ENCODE results near the gene RPLP1. TPM values are rescaled to one million over a fixed set of nuclear protein-coding genes. Genes with fewer than 3 reads are reported as not detected.
A peak's percentile ranks its signal among the peaks of the same experiment; 100 is the strongest.

The RPLP1 gene
- total RNA-seq, 1 donor from 2014 or later = 1,115 TPM

GRCh38 chr15:69457304-69458280, 5.0 kb downstream of the RPLP1 start:
- Mint-ChIP-seq H3K9me3 (ENCODE audit: low read depth) (no peaks in the 10 kb centered on the region), H3K36me3 (ENCODE audit: insufficient read depth) (peaks cover 23% of the 10 kb centered on the region), H3K4me1 (ENCODE audit: low read depth) (peaks cover 21% of the 10 kb centered on the region), H3K4me3 (ENCODE audit: low read depth) (no peak overlapping the region), H3K27me3 (peaks cover 4% of the 10 kb centered on the region), H3K27ac (no peak overlapping the region)
- no peak for DNase-seq (ENCODE audit: low spot score, unreplicated experiment)
- TF ChIP-seq, protein P1, sequence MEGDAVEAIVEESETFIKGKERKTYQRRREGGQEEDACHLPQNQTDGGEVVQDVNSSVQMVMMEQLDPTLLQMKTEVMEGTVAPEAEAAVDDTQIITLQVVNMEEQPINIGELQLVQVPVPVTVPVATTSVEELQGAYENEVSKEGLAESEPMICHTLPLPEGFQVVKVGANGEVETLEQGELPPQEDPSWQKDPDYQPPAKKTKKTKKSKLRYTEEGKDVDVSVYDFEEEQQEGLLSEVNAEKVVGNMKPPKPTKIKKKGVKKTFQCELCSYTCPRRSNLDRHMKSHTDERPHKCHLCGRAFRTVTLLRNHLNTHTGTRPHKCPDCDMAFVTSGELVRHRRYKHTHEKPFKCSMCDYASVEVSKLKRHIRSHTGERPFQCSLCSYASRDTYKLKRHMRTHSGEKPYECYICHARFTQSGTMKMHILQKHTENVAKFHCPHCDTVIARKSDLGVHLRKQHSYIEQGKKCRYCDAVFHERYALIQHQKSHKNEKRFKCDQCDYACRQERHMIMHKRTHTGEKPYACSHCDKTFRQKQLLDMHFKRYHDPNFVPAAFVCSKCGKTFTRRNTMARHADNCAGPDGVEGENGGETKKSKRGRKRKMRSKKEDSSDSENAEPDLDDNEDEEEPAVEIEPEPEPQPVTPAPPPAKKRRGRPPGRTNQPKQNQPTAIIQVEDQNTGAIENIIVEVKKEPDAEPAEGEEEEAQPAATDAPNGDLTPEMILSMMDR (IDR thresholded peaks at IDR 0.05; ENCODE audit: unreplicated experiment) = no peak

DNA sequence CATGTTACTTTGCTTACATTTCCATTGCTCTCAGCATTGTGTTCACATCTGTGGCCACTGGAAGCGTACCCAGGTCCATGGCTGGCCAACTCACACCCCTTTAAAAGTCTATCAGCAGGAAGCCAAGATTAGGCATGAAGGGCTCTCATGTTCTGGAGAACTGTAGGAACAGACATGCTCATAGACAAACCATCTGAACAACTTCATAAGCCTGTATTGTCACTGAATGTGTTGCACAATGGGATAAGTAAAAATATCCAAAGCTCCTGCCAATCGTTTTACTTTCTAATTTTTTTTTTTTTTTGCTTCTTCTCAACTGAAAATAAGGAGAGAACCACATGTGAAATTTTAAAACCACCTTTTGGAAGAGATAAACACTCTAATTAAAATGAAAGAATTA, 6.4 kb downstream of the RPLP1 start:
- H3K36me3 Mint-ChIP-seq (ENCODE audit: insufficient read depth) = peaks cover 22% of the 10 kb centered on the region
- no peak for DNase-seq (ENCODE audit: low spot score, unreplicated experiment)
- TF ChIP-seq, protein P1 (IDR thresholded peaks at IDR 0.05; ENCODE audit: unreplicated experiment) = no peak
- H3K27me3 Mint-ChIP-seq = peaks cover 4% of the 10 kb centered on the region
- H3K27ac Mint-ChIP-seq = no peak overlapping the region
- H3K9me3 Mint-ChIP-seq (ENCODE audit: low read depth) = no peaks in the 10 kb centered on the region
- H3K4me1 Mint-ChIP-seq (ENCODE audit: low read depth) = peaks cover 20% of the 10 kb centered on the region
- no peak overlapping the region for H3K4me3 Mint-ChIP-seq (ENCODE audit: low read depth)

- H3K4me3 Mint-ChIP-seq (ENCODE audit: low read depth) = no peak overlapping the region
- H3K27me3 Mint-ChIP-seq = peaks cover 4% of the 10 kb centered on the region
- no peak for DNase-seq (ENCODE audit: low spot score, unreplicated experiment)
- H3K36me3 Mint-ChIP-seq (ENCODE audit: insufficient read depth) = peaks cover 10% of the 10 kb centered on the region
- H3K9me3 Mint-ChIP-seq (ENCODE audit: low read depth) = no peaks in the 10 kb centered on the region
- TF ChIP-seq, protein P1 (IDR thresholded peaks at IDR 0.05; ENCODE audit: unreplicated experiment) = no peak
- peaks cover 9% of the 10 kb centered on the region for H3K4me1 Mint-ChIP-seq (ENCODE audit: low read depth)
- H3K27ac Mint-ChIP-seq = no peak overlapping the region
Measured at GRCh38 chr15:69460481-69460880, 7.9 kb downstream of the RPLP1 start.

DNA sequence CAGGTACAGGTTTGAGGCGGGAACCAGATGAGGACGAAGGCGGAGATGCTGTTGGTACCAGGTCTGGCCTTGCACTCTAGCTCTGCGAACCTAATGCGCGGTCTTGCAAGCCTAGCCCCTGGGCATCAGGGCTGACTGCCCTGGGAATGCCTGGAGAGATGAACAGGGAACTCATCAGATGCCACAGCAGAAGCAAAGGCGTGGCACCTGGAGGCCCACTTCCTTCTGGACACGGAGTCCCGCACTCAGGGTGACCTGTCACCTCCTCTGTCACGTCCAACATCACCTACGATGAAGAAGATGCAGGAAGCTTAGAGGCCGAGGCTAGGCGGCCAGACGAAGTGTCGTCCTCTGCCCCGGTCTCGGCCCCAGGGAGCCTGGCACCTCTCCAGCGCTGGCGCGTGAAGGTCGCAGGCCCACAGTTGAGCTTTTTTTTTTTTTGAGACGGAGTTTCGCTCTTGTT, 9.4 kb downstream of the RPLP1 start:
- peak overlapping the region; percentile 67 for H3K27ac Mint-ChIP-seq
- H3K9me3 Mint-ChIP-seq (ENCODE audit: low read depth) = no peaks in the 10 kb centered on the region
- H3K4me1 Mint-ChIP-seq (ENCODE audit: low read depth) = peaks cover 19% of the 10 kb centered on the region
- peaks cover 4% of the 10 kb centered on the region for H3K27me3 Mint-ChIP-seq
- TF ChIP-seq, protein P1 (IDR thresholded peaks at IDR 0.05; ENCODE audit: unreplicated experiment) = no peak
- H3K4me3 Mint-ChIP-seq (ENCODE audit: low read depth) = peak overlapping the region; percentile 76
- DNase-seq (ENCODE audit: low spot score, unreplicated experiment) = no peak
- H3K36me3 Mint-ChIP-seq (ENCODE audit: insufficient read depth) = peaks cover 2% of the 10 kb centered on the region

DNA sequence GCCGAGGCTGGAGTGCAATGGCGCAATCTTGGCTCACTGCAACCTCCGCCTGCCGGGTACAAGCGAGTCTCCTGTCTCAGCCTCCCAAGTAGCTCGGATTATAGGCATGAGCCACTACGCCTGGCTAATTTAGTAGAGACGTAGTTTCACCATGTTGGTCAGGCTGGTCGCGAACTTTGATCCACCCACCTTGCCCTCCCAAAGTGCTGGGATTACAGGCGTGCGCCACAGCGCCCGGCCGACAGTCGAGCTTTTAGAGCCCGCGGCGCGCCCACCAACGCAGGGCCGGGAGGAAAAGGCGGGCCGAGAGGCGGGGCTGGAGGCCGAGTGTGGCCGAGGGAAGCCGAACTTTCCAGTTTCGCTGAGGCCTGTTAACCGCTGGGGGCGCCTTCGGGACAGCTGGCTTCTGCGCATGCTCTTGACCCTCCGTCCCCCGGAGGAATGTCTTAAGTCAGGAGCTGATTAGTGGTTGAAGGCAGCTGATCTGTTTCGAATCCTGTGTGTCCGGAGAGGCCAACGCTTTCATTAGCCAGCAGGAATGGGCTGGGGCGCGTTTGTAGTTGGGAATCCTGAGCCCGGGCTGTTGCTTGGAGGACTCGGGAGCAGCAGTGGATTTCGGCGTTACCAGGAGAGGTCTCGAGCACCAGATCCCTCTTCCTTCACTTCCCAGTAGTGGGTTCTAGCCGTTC, 10.0 kb downstream of the RPLP1 start:
- Mint-ChIP-seq H3K9me3 (ENCODE audit: low read depth) (no peaks in the 10 kb centered on the region), H3K27me3 (peaks cover 4% of the 10 kb centered on the region), H3K4me3 (ENCODE audit: low read depth) (peak overlapping the region; percentile 76), H3K27ac (peak overlapping the region; percentile 97), H3K4me1 (ENCODE audit: low read depth) (peaks cover 24% of the 10 kb centered on the region), H3K36me3 (ENCODE audit: insufficient read depth) (peaks cover 2% of the 10 kb centered on the region)
- TF ChIP-seq, protein P1 (IDR thresholded peaks at IDR 0.05; ENCODE audit: unreplicated experiment) = peak; percentile 88
- peak; percentile 92 for DNase-seq (ENCODE audit: low spot score, unreplicated experiment)
